SU-DHL-6 (cell line): ENCODE data around the gene ORC1.

Experiments
- H2AFZ ChIP-seq: fragments of 200-600 bp; sonication (generic); 2 replicates; pipeline ENCODE4 v1.6.1; 2014; ENCODE audit warnings: low read depth, mild to moderate bottlenecking, moderate library complexity, mixed read lengths, antibody characterized with exemption, low read length; ENCODE audit not compliant: severe bottlenecking
- H3F3A ChIP-seq: fragments of 200-600 bp; shearing (Covaris generic); 2 replicates; pipeline ENCODE4 v1.6.0; 2016; ENCODE audit warnings: antibody characterized with exemption, mild to moderate bottlenecking; ENCODE audit not compliant: insufficient read depth
- H3K27ac ChIP-seq: fragments of 200-600 bp; sonication (generic); 2 replicates; pipeline ENCODE4 v1.5.1; 2016; ENCODE audit warnings: low read depth, mild to moderate bottlenecking, low read length, moderate library complexity, mixed read lengths
- H3K27me3 ChIP-seq: fragments of 200-600 bp; sonication (generic), shearing (Covaris generic); 2 replicates; pipeline ENCODE4 v1.6.0; 2014; ENCODE audit warnings: mild to moderate bottlenecking, low read length
- H3K36me3 ChIP-seq: fragments of 200-600 bp; sonication (generic); 2 replicates; pipeline ENCODE4 v1.6.1; 2014; ENCODE audit warnings: mild to moderate bottlenecking, low read length, mixed read lengths
- H3K4me2 ChIP-seq: fragments of 300-600, 200-600 bp; shearing (Covaris generic), sonication (generic); 2 replicates; pipeline ENCODE4 v1.6.0; 2014; ENCODE audit warnings: low read length, low read depth, mild to moderate bottlenecking; ENCODE audit not compliant: poor library complexity, severe bottlenecking
- H3K4me3 ChIP-seq: fragments of 200-600 bp; sonication (generic); 2 replicates; pipeline ENCODE4 v1.5.1; 2014; ENCODE audit warnings: antibody characterized with exemption, low read length, mild to moderate bottlenecking, mixed read lengths; ENCODE audit not compliant: insufficient read depth, poor library complexity, severe bottlenecking
- H3K79me2 ChIP-seq: fragments of 200-600 bp; sonication (generic); 2 replicates; pipeline ENCODE4 v1.6.1; 2014; ENCODE audit warnings: mild to moderate bottlenecking, low read length, moderate library complexity; ENCODE audit not compliant: insufficient read depth
- H3K9ac ChIP-seq: fragments of 200-600 bp; sonication (generic); 2 replicates; pipeline ENCODE4 v1.7.0; 2014; ENCODE audit warnings: mild to moderate bottlenecking, low read length
- H3K9me2 ChIP-seq: fragments of 200-600 bp; sonication (generic); replicated peaks from 2 replicates; pipeline ENCODE4 v1.6.1; 2014; ENCODE audit warnings: low read length; ENCODE audit not compliant: insufficient read depth
- H3K9me3 ChIP-seq: fragments of 200-600 bp; sonication (generic); 2 replicates; pipeline ENCODE4 v1.6.1; 2014; ENCODE audit warnings: low read length, mixed read lengths; ENCODE audit not compliant: insufficient read depth
- H4K20me1 ChIP-seq: fragments of 200-600 bp; sonication (generic); 2 replicates; pipeline ENCODE4 v1.6.1; 2014; ENCODE audit warnings: low read depth, mild to moderate bottlenecking, antibody characterized with exemption, low read length, moderate library complexity, mixed read lengths
- CTCF ChIP-seq: fragments of 200-600 bp; sonication (generic); IDR thresholded peaks from one replicate; pipeline ENCODE4 v1.5.1; 2017; ENCODE audit warnings: antibody characterized with exemption, mild to moderate bottlenecking, low read length, moderate library complexity; ENCODE audit not compliant: insufficient read depth, poor library complexity, severe bottlenecking
- EZH2phosphoT487 ChIP-seq: fragments of 200-600 bp; sonication (generic), shearing (Covaris generic); conservative IDR thresholded peaks from 2 replicates; pipeline ENCODE4 v1.6.1; 2018; ENCODE audit warnings: mild to moderate bottlenecking, antibody characterized with exemption, low read length, moderate library complexity, mixed read lengths

ORC1 gene

GRCh38 chr1:52420713-52421112 lies 16.5 kb upstream of the ORC1 start:
- no peaks in the 10 kb centered on the region for H3K27me3 ChIP-seq
- no peak overlapping the region for H3K4me2 ChIP-seq
- peaks cover 38% of the 10 kb centered on the region for H3F3A ChIP-seq
- no peaks in the 10 kb centered on the region for H3K9me2 ChIP-seq
- no peak overlapping the region for H3K4me3 ChIP-seq
- no peak overlapping the region for H3K9ac ChIP-seq
- peaks cover 6% of the 10 kb centered on the region; the same call in 1 of the 2 replicates for H3K79me2 ChIP-seq
- no peaks in the 10 kb centered on the region for H3K9me3 ChIP-seq
- H3K36me3 ChIP-seq: peaks cover 54% of the 10 kb centered on the region
- no peak overlapping the region for H2AFZ ChIP-seq
- H4K20me1 ChIP-seq: no peaks in the 10 kb centered on the region
- no peak overlapping the region for H3K27ac ChIP-seq
- TF ChIP-seq CTCF (no peak), EZH2phosphoT487 (no peak)

- TF ChIP-seq CTCF: no peak
- no peak for TF ChIP-seq EZH2phosphoT487
- H3K9ac ChIP-seq: no peak overlapping the region
- H2AFZ ChIP-seq: no peak overlapping the region
- H3K4me3 ChIP-seq: no peak overlapping the region
- H3K27me3 ChIP-seq: no peaks in the 10 kb centered on the region
- no peaks in the 10 kb centered on the region for H3K9me2 ChIP-seq
- no peak overlapping the region for H3K27ac ChIP-seq
- H4K20me1 ChIP-seq: no peaks in the 10 kb centered on the region
- H3K79me2 ChIP-seq: 0 out of 2 replicates have a peak, but pooled peaks cover 5% of the 10 kb centered on the region
- H3K36me3 ChIP-seq: peaks cover 57% of the 10 kb centered on the region
- no peaks in the 10 kb centered on the region for H3K9me3 ChIP-seq
- peaks cover 36% of the 10 kb centered on the region for H3F3A ChIP-seq
- H3K4me2 ChIP-seq: no peak overlapping the region
Observed at GRCh38 chr1:52416811-52417210, 12.6 kb upstream of the ORC1 start.

- H3K27me3 ChIP-seq: no peaks in the 10 kb centered on the region
- H3K36me3 ChIP-seq: peaks cover 51% of the 10 kb centered on the region
- H3K27ac ChIP-seq: no peak overlapping the region
- TF ChIP-seq EZH2phosphoT487: no peak
- TF ChIP-seq CTCF: no peak
- no peaks in the 10 kb centered on the region for H3K79me2 ChIP-seq
- no peak overlapping the region for H3K9ac ChIP-seq
- no peak overlapping the region for H2AFZ ChIP-seq
- no peaks in the 10 kb centered on the region for H4K20me1 ChIP-seq
- H3K9me2 ChIP-seq: no peaks in the 10 kb centered on the region
- no peaks in the 10 kb centered on the region for H3K9me3 ChIP-seq
- no peak overlapping the region for H3K4me3 ChIP-seq
- no peak overlapping the region for H3K4me2 ChIP-seq
- peaks cover 24% of the 10 kb centered on the region for H3F3A ChIP-seq
Observed at GRCh38 chr1:52414942-52415341, 10.7 kb upstream of the ORC1 start.
